HepG2 (cell line): ENCODE data around the gene AHSG. TPM values are rescaled to one million over a fixed set of nuclear protein-coding genes. Genes with fewer than 3 reads are reported as not detected.

ENCODE experiments used
- CENPX ChIP-seq: sonication (generic); formaldehyde crosslinking; IDR thresholded peaks from 2 replicates; pipeline ENCODE4 v1.9.0; 2021; ENCODE audit warnings: mild to moderate bottlenecking, missing genetic modification reagents, moderate library complexity
- ISX ChIP-seq: sonication (generic); formaldehyde crosslinking; conservative IDR thresholded peaks from 2 replicates; pipeline ENCODE4 v1.5.0; 2020; ENCODE audit warnings: missing genetic modification reagents
- MBNL3 ChIP-seq: fragments of 250-450 bp; sonication (Bioruptor Pico); conservative IDR thresholded peaks from 2 replicates; pipeline ENCODE4 v1.8.0; 2022; ENCODE audit warnings: mild to moderate bottlenecking, inconsistent platforms
- MLX ChIP-seq: IDR thresholded peaks from 2 replicates; pipeline ENCODE4 v1.6.1; 2016
- NFRKB ChIP-seq: fragments of 450-650 bp; IDR thresholded peaks from 2 replicates; pipeline ENCODE4 v1.6.1; 2017
- NPAS2 ChIP-seq: sonication (generic); formaldehyde crosslinking; IDR thresholded peaks from 2 replicates; pipeline ENCODE4 v1.8.0; 2022; ENCODE audit warnings: mild to moderate bottlenecking, missing genetic modification reagents, borderline replicate concordance
- PHF8 ChIP-seq: sonication (generic); formaldehyde crosslinking; IDR thresholded peaks from 2 replicates; pipeline ENCODE4 v1.5.0; 2020; ENCODE audit warnings: missing genetic modification reagents
- SIN3A ChIP-seq: IDR thresholded peaks from 2 replicates; pipeline ENCODE4 v1.6.1; 2011; ENCODE audit warnings: low read depth, mild to moderate bottlenecking, control low read depth, low read length, borderline replicate concordance
- SP140L ChIP-seq: sonication (generic); formaldehyde crosslinking; IDR thresholded peaks from 2 replicates; pipeline ENCODE4 v1.4.0; 2020; ENCODE audit warnings: missing genetic modification reagents, borderline replicate concordance
- SPEN ChIP-seq: sonication (generic); formaldehyde crosslinking; IDR thresholded peaks from 2 replicates; pipeline ENCODE4 v1.5.1; 2020; ENCODE audit warnings: low read depth, mild to moderate bottlenecking, missing genetic modification reagents
- SRY ChIP-seq: sonication (generic); formaldehyde crosslinking; IDR thresholded peaks from 2 replicates; pipeline ENCODE4 v1.8.0; 2022; ENCODE audit warnings: mild to moderate bottlenecking, missing genetic modification reagents
- STAT5B ChIP-seq: sonication (generic); formaldehyde crosslinking; IDR thresholded peaks from 2 replicates; pipeline ENCODE4 v1.4.0; 2020; ENCODE audit warnings: missing genetic modification reagents
- YEATS4 ChIP-seq: sonication (generic); formaldehyde crosslinking; IDR thresholded peaks from 2 replicates; pipeline ENCODE4 v1.4.0; 2020; ENCODE audit warnings: missing genetic modification reagents, borderline replicate concordance
- ZBTB34 ChIP-seq: sonication (generic); formaldehyde crosslinking; IDR thresholded peaks from 2 replicates; pipeline ENCODE4 v1.8.0; 2022; ENCODE audit warnings: mild to moderate bottlenecking, missing genetic modification reagents
- ZNF326 ChIP-seq: sonication (generic); formaldehyde crosslinking; IDR thresholded peaks from 2 replicates; pipeline ENCODE4 v1.4.0; 2020; ENCODE audit warnings: missing genetic modification reagents, borderline replicate concordance
- ZNF510 ChIP-seq: sonication (generic); formaldehyde crosslinking; IDR thresholded peaks from 2 replicates; pipeline ENCODE4 v1.4.0; 2020; ENCODE audit warnings: low read depth, mild to moderate bottlenecking, missing genetic modification reagents
- ZNF513 ChIP-seq: sonication (generic); formaldehyde crosslinking; conservative IDR thresholded peaks from 2 replicates; pipeline ENCODE4 v1.5.0; 2020; ENCODE audit warnings: missing genetic modification reagents
- ZNF570 ChIP-seq: sonication (generic); formaldehyde crosslinking; IDR thresholded peaks from 2 replicates; pipeline ENCODE4 v1.4.0; 2020; ENCODE audit warnings: mild to moderate bottlenecking, missing genetic modification reagents, borderline replicate concordance
- ZNF597 ChIP-seq: sonication (generic); formaldehyde crosslinking; IDR thresholded peaks from 2 replicates; pipeline ENCODE4 v1.5.0; 2020; ENCODE audit warnings: missing genetic modification reagents
- ZNF674 ChIP-seq: sonication (generic); formaldehyde crosslinking; IDR thresholded peaks from 2 replicates; pipeline ENCODE4 v1.5.0; 2020; ENCODE audit warnings: low read depth, mild to moderate bottlenecking, missing genetic modification reagents
- polyA plus RNA-seq, 8 experiments: library from polyadenylated mRNA; depleted of rRNA in 3 of 8; stranded (reverse) in 7 of 8; unstranded in 1 of 8; fragments of >200 nt; fragmentation: Illumina TruSeq in 4 of 8; extraction: Trizol in 4 of 8; gene quantifications; 2 replicates each; pipeline versions ENCODE4 v1.2.1 to v1.2.3, GENCODE V29; 2011 to 2016; ENCODE audit warnings: low read depth in 4 of 8, missing spikeins in 1 of 8, mixed read lengths in 1 of 8; ENCODE audit not compliant: insufficient read depth in 1 of 8
- total RNA-seq, 5 experiments: library from RNA; depleted of rRNA; stranded (reverse); fragments of >200 nt; fragmentation: Illumina TruSeq; extraction: Trizol; gene quantifications; 2 replicates each; pipeline ENCODE4 v1.2.3, GENCODE V29; 2016; ENCODE audit warnings: low read depth in 1 of 5
- TF ChIP-seq, protein P1 (sequence below): sonication (generic); formaldehyde crosslinking; conservative IDR thresholded peaks from 2 replicates; pipeline ENCODE4 v1.8.0; 2022; ENCODE audit warnings: missing genetic modification reagents

AHSG gene
- total and polyA plus RNA-seq, 2 of the 13 experiments (the other 11 are each of a cell fraction or from before 2014, with no cell fraction given), result 2,043 to 19,152 TPM

DNA sequence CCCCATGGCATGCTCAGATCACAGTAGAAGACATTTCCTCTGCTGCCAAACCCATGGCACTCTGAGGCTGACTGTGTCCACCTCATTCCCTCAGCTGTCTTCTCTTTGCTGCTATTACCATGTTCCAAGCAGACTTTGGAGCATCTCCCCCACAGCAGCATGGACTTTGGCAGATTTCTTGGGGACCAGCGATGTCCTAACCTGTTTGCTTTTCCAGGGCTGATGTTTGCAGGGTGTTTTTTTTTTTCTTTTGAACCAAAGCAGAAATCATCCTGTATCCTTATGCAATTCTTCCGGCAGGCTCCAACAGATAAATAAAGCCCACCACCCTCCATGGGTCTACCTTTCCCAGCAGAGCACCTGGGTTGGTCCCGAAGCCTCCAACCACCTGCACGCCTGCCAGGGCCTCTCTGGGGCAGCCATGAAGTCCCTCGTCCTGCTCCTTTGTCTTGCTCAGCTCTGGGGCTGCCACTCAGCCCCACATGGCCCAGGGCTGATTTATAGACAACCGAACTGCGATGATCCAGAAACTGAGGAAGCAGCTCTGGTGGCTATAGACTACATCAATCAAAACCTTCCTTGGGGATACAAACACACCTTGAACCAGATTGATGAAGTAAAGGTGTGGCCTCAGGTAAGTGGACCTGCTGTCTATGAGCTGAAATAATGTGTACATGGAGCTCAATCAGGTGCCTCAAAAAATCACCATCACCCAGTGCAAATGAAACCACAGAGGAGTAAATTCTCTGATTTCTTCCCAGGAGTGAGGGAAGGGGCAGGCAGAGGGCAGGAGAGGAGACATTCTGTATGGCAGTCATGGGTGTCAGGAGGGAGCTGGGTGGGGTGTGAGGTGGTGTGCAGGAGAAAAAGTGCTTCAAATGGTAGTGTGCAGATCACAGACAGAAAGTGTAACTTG, at the start of gene AHSG (continued):
- TF ChIP-seq SIN3A (no peak), SPEN (peak; percentile 94), ZBTB34 (CRISPR knock-in tag) (peak; percentile 94), ZNF510 (CRISPR knock-in tag) (no peak; the same call in 1 of the 2 replicates), STAT5B (CRISPR knock-in tag) (no peak), ZNF326 (CRISPR knock-in tag) (no peak), NFRKB (no peak), SP140L (CRISPR knock-in tag) (0 out of 2 replicates have a peak, but pooled peaks have one; percentile 75), ZNF674 (no peak), ZNF597 (CRISPR knock-in tag) (no peak), MLX (CRISPR knock-in tag) (no peak), NPAS2 (CRISPR knock-in tag) (no peak), PHF8 (peak; percentile 51; the same call in 1 of the 2 replicates), ZNF513 (CRISPR knock-in tag) (no peak), ISX (CRISPR knock-in tag) (0 out of 2 replicates have a peak, but pooled peaks have one; percentile 17), ZNF570 (CRISPR knock-in tag) (no peak), MBNL3 (CRISPR knock-in tag) (no peak), YEATS4 (CRISPR knock-in tag) (peak; percentile 81), SRY (CRISPR knock-in tag) (peak; percentile 94), CENPX (no peak)
- TF ChIP-seq, protein P1, sequence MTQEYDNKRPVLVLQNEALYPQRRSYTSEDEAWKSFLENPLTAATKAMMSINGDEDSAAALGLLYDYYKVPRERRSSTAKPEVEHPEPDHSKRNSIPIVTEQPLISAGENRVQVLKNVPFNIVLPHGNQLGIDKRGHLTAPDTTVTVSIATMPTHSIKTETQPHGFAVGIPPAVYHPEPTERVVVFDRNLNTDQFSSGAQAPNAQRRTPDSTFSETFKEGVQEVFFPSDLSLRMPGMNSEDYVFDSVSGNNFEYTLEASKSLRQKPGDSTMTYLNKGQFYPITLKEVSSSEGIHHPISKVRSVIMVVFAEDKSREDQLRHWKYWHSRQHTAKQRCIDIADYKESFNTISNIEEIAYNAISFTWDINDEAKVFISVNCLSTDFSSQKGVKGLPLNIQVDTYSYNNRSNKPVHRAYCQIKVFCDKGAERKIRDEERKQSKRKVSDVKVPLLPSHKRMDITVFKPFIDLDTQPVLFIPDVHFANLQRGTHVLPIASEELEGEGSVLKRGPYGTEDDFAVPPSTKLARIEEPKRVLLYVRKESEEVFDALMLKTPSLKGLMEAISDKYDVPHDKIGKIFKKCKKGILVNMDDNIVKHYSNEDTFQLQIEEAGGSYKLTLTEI (CRISPR knock-in tag), result no peak
